ENCODE results near the gene DISC1.

Gene DISC1

DNA sequence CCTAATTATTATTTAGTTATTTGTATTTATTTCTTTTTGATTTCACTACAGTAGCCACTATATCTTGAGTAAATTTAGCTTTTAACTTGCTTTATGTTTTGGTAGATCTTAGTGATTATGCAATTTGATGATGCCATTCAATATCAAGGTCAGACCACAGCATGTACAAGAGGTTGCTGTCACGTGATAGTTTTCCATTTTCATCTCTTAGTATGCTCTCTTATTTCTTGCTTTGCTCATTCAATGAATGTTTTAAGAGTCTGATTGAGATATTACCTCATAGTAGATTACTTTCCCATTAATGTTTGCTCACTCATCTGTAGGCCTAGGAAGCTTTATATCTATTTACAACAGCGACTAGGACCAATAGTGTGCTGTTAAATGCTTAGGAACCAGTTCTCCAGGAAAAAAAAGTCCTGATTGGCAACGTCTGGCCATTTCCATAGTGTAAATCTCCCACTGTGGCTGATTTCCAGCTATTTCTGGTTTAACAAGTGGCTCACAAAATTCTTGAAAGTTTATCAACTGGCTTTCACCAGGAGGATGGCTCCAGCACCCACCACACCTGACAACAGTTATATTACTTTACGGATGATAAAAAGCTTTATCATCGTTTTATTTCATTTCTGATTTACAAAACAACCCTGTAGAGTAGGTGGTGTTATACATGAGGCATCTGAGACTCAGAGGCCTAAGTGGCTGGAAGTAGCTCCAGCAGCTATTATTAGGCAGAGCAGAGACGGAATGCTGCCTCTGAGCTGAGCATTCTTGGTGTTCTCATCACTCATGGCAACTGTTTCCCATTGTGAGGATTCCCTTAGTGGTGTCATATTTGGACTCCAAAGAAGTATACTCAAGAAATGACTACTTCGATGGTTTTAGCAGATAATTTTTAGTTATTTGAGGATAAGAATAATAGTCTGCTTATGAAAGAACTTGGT is 235.2 kb downstream of the DISC1 start:
- no peak for DNase-seq

- DNase-seq = no peak
Observed at GRCh38 chr1:231862611-231863010, 236.0 kb downstream of the DISC1 start.

DNA sequence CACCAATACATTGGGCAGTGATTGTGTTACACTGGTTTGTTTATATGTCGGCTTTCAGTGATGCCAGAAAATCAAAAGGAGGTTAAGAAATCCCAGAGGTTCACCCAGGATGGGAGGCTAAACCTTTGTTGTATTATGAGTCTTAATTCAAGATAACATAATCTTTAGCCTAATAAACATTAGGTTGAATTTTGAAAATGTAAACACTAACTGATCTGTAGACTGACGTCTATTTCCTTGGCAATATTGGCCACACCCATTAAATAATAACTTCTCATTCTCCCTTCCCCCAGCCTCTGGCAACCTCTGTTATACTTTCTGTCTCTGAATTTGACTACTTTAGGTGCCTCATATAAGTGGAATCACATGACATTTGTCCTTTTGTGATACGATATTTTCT is 238.7 kb downstream of the DISC1 start:
- DNase-seq = no peak

DNA sequence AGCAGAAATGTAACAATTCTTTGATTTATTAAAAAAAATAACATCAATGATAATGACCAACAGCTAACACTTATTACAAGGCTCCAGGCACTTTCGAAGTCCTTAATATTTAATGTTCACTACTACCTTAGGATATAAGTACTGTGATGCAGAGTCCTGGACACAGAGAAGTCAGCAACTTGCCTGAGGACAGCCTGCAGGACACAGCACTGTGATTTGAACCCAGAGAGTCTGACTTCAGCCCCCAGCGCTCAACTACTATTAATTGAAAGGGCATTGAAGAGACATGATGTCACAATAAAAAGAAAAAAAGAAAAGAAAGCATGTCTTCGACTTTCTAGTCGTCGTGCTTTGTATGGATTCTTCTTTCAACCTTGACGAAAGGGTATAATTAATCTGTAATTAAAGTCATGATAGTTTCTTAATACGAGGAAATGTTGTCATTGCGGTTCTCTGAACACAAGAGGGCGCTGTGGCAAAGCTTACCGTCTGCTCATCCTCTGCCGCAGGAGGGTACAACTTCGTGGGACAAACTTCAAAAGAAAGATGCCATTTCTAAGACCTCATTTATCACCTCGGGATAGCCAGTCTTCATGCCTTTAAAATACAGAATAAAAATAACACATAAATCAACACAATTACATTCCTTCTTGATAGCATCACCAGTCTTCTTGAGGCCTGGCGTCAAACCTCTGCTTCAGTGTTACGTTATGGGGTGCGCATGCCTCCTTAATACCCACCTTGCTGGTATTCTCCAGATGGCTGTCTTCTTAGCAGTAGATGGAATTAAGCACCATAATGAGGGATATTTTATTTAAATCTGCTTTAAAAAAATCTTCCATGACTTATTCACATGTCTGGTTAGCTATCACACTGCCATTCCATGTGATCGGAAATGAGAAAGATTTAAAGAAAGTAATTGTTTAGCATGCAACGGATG is 240.1 kb downstream of the DISC1 start:
- peak; percentile 79 for DNase-seq

DNA sequence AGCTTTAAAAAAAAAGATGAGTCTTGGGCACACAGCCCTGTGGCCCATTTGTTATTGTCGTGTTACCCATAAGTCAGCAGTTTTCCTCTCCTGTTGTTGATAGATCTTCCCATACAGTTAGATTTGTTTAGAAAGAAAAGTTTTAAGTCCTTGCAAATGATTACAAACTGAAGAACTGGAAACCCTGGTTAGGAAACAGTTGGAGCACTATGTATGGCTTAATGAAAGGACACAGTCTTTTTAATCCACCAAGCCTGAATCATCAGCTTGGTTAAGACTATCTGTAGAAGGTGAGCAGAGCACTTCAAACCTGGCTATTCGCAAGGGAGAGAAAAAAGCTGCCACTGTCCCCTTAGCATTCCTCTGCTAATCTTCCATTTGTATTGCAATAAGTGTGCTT is 241.0 kb downstream of the DISC1 start:
- DNase-seq = no peak

GRCh38 chr1:231869364-231869763 is 242.8 kb downstream of the DISC1 start:
- DNase-seq = peak; percentile 50

- DNase-seq = no peak
Observed at GRCh38 chr1:231871471-231871870, 244.9 kb downstream of the DISC1 start.

DNA sequence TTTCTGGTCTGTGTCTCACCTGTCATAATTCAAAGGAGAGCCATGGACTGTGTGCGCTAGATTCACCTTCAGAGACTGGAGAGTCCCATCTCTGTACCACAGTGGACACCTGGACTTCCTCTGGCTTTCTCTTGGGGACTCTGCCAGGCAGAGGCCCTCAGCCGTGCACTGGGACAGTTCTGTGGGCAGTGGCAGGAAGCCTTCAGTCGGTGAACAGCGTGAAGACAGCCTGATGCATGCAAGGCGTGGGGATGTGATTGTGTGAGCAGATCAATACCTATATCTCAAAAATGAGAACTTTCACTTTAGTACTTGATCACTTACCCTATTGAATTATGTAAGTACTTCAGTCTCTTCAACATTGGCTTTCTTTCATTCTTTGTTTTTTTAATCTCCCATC is 245.3 kb downstream of the DISC1 start:
- no peak for DNase-seq

DNA sequence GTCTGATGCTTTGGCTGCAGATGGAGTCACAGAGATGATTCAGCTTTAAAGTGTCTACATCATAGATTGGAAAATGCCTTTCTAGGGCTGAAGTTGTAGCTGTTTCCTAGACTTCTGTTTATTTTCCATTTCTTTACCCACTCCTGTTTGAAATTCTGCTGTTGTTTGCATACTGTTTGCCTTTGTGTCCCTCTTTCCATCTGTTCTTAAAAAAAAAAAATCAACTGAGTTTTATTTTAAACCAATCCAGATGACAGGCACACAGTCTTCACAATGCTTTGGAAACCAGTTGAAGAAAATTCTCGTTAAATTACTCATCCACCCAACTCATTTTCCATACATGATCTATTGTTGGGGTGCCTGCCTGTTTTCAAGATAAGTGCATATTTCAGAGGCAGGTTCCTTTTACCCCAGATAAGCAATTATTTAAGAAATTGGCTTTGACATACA is 245.9 kb downstream of the DISC1 start:
- DNase-seq = no peak

DNA sequence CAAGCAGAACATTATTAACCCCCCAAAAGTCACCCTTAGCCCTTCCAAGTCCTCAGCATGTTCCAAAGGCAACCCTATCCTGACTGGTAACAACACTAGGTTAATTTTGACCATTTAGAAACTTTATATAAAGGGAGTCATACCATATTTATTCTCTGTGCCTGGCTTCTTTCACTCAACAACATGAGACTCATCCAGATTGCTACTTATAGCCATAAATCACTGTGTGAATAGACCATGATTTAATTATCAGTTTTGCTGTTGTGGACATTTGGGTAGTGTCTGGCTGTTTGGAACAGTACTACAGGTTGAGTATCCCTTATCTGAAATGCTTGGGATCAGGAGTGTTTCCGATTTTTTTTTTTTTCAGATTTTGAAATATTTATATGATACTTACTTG is 252.1 kb downstream of the DISC1 start:
- DNase-seq = no peak

- DNase-seq = no peak
Observed at GRCh38 chr1:231879296-231879695, 252.7 kb downstream of the DISC1 start.

DNA sequence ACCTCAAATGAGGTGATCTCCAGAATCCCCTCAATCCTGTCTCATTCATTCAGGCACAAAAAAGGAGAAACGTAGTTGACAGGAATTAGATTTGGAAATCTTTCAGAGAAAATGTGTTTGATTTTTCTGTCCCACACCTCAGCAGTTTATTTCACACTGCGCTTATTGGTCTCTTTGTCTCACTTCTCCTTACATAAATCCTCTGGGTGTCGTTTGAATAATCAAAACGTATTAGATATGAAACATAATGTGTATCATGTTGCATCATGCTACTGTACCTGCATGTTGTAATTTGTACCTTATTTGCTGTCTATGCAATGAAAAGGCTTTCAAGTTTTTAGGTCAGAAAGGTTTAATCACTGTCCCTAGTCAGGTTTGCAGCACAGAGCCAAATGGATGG is 255.7 kb downstream of the DISC1 start:
- no peak for DNase-seq

DNA sequence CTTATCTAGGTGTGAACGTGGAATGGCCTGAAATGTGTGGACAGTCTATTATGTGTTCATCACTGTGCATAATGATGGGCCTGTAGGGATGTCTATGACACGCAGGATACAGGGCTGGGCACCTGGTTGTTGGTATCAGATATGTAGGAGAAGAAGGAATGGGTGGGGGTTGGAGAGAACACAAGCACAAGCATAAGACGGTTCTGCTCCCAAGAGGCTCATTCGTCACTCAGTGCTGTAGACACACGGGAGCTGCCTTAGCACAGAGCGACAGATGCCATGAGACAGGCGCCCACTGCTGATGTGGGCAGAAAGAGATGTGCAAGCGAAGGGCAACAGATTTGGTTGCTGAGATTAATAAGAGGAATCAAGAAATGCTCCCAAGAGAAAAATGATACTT is 256.2 kb downstream of the DISC1 start:
- no peak for DNase-seq

- no peak for DNase-seq
Observed at GRCh38 chr1:231883382-231883781, 256.8 kb downstream of the DISC1 start.

DNA sequence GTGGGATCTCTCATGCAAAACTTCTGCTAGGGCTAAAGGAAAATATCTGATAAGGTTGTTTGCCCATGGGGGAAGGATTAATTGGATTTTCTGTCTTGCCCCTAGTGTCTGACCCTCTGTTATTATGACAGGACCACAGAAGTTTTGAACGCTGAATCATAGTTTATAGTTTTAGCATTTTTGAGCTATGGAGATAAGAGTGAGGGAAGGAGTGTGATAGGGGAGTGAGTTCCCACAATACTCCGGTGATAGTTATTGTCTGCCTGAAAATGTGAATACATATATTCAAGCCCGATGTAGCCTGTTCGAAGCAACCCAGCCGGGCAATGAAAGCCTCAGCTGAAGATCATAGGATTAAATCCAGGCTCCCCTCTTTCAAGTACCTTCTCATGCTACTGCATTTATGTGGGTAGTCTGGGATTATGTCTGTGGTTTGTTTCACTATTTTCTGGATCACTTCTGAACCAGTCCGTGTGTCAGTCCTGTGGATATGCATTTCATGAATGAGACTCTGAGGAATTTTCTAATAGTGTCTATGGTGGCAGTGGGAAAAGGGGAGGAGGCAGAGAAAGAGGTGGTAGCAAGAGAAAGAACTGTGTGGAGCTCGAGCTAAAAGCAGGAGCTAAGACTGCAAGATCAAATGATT is 258.7 kb downstream of the DISC1 start:
- no peak for DNase-seq

GRCh38 chr1:231887166-231887565 is 260.6 kb downstream of the DISC1 start:
- DNase-seq = no peak

DNA sequence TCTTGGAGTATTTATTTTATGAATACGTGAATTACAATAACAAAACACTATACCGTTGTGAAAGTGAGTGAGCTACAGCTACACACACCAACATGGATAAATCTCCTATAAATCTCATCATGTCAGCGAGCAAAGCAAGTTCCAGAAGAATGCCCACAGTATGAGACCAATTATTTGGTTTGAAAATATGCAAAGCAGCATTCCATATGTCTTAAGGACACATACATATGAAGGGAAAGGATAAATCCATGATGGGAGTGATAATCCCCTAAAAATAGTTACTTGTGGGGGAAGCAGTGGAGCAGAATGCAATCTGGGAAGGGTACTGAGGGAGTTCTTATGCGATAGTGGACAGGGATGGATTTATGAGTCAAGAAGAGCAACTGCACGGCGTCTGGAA is 261.3 kb downstream of the DISC1 start:
- DNase-seq = no peak

GRCh38 chr1:231890791-231891190 is 264.2 kb downstream of the DISC1 start:
- no peak for DNase-seq

GRCh38 chr1:231893400-231894102 is 267.0 kb downstream of the DISC1 start:
- DNase-seq = no peak

DNA sequence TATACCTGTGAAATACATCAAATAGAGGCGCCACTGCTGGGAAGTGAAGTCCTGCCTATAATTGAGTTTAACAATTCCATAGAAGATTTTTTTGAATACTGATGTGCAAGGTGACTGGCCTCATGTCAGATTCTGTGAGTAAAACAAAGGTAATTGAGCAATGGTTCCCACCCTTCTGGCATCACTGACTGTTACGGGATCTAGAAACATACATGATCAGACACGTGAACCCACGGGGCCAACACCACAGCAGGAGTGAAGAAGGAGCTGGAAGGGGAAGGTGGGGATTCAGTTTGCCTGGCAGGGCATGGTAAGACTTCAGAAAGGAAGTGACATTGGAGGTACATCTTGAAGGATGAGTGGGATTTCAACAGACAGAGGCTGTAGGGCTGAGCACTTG is 270.2 kb downstream of the DISC1 start:
- DNase-seq = no peak

DNA sequence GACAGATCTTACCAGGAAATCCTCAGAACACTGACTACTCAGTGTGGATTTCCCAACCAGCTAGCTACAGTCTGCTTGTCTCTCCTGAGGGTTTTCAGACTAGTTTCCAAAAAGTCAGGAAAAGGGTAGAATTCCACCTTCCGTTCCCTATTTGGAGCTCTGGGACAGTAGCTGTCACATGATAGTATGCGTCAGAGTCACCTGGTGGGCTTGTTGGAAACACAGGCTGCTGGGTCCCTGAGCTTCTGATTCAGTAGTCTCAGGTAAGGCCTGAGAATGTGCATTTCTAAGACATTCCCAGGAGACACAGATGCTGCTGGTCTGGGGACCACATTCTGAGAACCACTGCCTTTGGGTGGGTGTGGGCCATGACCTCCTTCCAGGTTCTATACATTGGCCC is 272.5 kb downstream of the DISC1 start:
- no peak for DNase-seq

DNA sequence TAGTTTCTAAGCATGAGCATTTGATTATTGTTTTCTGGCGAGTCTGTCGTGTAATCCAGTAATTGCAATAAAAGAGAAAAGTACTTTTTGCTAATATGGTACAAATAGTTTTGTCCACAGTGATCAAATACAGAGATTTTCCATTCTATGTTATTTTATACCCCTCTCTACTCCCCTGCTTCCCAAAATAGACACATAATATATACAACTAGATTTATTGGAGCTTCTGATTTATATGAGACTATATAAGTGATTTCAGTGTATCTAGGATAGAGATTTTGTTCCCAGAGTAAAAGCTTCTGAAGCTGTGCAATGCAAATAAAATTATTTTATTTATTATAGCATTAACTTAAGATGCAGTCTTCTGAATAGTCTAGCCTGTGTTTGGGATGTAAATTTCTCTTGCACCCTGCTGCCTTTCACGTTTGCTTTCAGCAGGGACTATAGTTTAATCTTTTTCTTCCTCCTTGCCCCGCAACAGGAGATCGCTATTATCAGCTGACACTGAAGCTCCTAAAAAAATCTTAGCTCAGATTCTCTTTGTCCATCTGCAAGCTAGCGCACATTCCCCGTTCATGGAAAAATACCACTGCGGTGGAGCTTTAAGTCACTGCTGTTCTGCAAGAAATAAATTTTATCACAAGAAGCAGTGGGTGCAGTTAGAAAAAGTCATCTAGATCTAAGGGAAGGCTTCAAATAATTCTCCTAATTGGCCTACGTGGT is 273.3 kb downstream of the DISC1 start:
- DNase-seq = no peak
